Renal pelvis (tissue), 4 donors: Measurements from ENCODE around the gene FGD6. TPM values are rescaled to one million over a fixed set of nuclear protein-coding genes. Genes with fewer than 3 reads are reported as not detected.
"Not testable (repeated sequence)": the region's sequence is repeated elsewhere in the genome, so short reads cannot be mapped to it uniquely, and the experiment has no call there.

ENCODE experiments used
- DNase-seq: peaks from one replicate; pipeline ENCODE4 v3.0.0-alpha.2; 2013
- polyA plus RNA-seq, 3 donors: library from polyadenylated mRNA; unstranded; fragments of 120-200 nt; gene quantifications; one replicate each; pipeline ENCODE4 v1.2.1, GENCODE V29; 2013; ENCODE audit not compliant: insufficient read length in 3 of 3

The FGD6 gene
- polyA plus RNA-seq, 3 donors: 9.3 to 13.7 (median 12.7) TPM

GRCh38 chr12:95206916-95207315 is 10.4 kb downstream of the FGD6 start:
- no peak for DNase-seq

GRCh38 chr12:95205685-95206084 is 11.6 kb downstream of the FGD6 start:
- DNase-seq: no peak

GRCh38 chr12:95205016-95205624 is 12.1 kb downstream of the FGD6 start:
- DNase-seq: no peak

- no peak for DNase-seq
These were observed 13.0 kb downstream of the FGD6 start for GRCh38 chr12:95204141-95204866.

- DNase-seq: no peak
These were observed 13.7 kb downstream of the FGD6 start for GRCh38 chr12:95203487-95204030.

- no peak for DNase-seq
These were observed 14.4 kb downstream of the FGD6 start for GRCh38 chr12:95202691-95203486.

GRCh38 chr12:95201056-95201670 is 16.1 kb downstream of the FGD6 start:
- no peak for DNase-seq

GRCh38 chr12:95200128-95200894 is 17.0 kb downstream of the FGD6 start:
- DNase-seq: no peak

- DNase-seq: no peak
These were observed 18.4 kb downstream of the FGD6 start for GRCh38 chr12:95198914-95199313.

GRCh38 chr12:95197636-95198035 is 19.6 kb downstream of the FGD6 start:
- no peak for DNase-seq

GRCh38 chr12:95196875-95197569 is 20.2 kb downstream of the FGD6 start:
- DNase-seq: not testable (repeated sequence)

- DNase-seq: no peak
These were observed 22.1 kb downstream of the FGD6 start for GRCh38 chr12:95195122-95195521.

- no peak for DNase-seq
These were observed 24.1 kb downstream of the FGD6 start for GRCh38 chr12:95193139-95193538.

- DNase-seq: no peak
These were observed 25.0 kb downstream of the FGD6 start for GRCh38 chr12:95192271-95192670.

GRCh38 chr12:95191060-95191696 is 26.1 kb downstream of the FGD6 start:
- DNase-seq: no peak

GRCh38 chr12:95187865-95188415 is 29.3 kb downstream of the FGD6 start:
- no peak for DNase-seq

- DNase-seq: no peak
These were observed 31.4 kb downstream of the FGD6 start for GRCh38 chr12:95185854-95186253.

GRCh38 chr12:95185072-95185471 is 32.2 kb downstream of the FGD6 start:
- no peak for DNase-seq

GRCh38 chr12:95184121-95184520 is 33.1 kb downstream of the FGD6 start:
- DNase-seq: no peak

GRCh38 chr12:95182868-95183415 is 34.3 kb downstream of the FGD6 start:
- DNase-seq: no peak
